ENCODE data around the gene C14orf132.

- TF ChIP-seq CTCF (IDR thresholded peaks at IDR 0.05; ENCODE audit: low read length) = peak; percentile 44; the same call in 1 of the 2 replicates
- no peak for TF ChIP-seq EZH2 (IDR thresholded peaks at IDR 0.05; ENCODE audit: borderline replicate concordance, low read length)
Measured at GRCh38 chr14:95998656-95999055, 40.5 kb upstream of the C14orf132 start.
